GM18907 (cell line): ENCODE measurements around the gene CTCFL.

Experiments
- ATAC-seq: cut with Tn5 transposase; IDR thresholded peaks from one replicate; pipeline ENCODE4 v1.9.1; 2021; ENCODE audit warnings: mild to moderate bottlenecking, moderate library complexity; ENCODE audit not compliant: unreplicated experiment

The CTCFL gene

GRCh38 chr20:57537822-57538221, 12.9 kb upstream of the CTCFL start:
- ATAC-seq: no peak

GRCh38 chr20:57536771-57537724, 12.1 kb upstream of the CTCFL start:
- no peak for ATAC-seq

- ATAC-seq: no peak
Observed at GRCh38 chr20:57536120-57536708, 11.3 kb upstream of the CTCFL start.

- ATAC-seq: no peak
Observed at GRCh38 chr20:57535297-57535696, 10.4 kb upstream of the CTCFL start.

- ATAC-seq: no peak
Observed at GRCh38 chr20:57532104-57532503, 7.2 kb upstream of the CTCFL start.

- no peak for ATAC-seq
Observed at GRCh38 chr20:57530327-57530981, 5.5 kb upstream of the CTCFL start.

GRCh38 chr20:57529810-57530209, 4.9 kb upstream of the CTCFL start:
- ATAC-seq: no peak

DNA sequence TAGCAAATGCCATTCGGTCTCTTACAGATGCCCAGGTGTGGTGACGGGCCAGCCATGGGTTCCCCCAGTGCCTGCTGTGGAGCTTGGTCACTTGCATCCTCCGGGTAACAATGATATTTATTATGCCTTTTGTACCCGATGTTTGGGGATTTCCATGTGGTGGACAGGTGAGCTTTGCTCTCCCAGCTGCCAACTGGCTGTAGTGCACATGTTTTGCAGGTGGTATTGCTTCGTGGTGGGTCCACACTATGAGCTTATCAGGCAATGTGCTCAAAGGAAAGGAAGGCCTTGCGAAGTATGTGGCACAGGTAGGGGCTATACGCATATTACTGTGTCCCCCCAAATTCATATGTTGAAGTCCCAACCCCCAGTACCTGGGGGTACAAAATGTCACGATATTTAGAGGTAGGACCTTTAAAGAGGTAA, 4.2 kb upstream of the CTCFL start:
- ATAC-seq: no peak

DNA sequence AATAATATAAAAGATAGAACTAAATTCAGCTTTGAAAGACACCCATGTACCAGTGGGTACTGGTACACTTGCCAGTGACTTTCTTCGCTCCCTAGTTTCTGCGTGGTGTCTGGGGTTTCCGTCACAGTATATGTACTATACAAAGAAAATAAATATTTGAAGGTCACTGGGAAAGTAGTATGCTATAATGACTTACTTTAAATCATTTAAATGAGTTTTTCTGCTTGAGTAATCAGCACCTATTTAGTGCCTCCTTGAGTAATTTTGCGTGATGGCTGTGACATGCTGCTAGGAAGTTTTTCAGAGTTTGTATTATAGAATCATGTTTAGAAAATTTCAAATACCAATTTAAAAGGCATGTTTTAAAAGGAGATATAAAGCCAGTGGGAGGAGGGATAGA, 3.2 kb upstream of the CTCFL start:
- ATAC-seq: no peak

DNA sequence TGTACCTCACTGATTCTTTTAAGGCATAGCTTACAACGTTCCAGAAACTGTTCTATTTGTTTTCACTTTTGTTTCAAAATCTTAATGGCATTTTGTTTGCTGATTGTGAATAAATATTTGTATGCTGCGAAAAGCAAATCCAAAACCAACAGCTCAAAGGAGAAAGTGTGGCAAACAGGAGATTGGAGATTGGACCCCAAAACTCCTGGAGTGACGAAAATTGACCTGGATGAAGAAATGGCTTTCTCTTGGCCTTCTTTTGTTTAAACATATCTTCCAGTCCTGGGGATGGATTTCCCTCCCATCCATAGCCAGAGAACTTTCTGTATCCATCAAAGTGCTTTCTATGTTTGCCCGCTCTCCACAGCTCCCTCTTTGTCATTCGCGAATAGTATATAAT, 2.8 kb upstream of the CTCFL start:
- no peak for ATAC-seq

DNA sequence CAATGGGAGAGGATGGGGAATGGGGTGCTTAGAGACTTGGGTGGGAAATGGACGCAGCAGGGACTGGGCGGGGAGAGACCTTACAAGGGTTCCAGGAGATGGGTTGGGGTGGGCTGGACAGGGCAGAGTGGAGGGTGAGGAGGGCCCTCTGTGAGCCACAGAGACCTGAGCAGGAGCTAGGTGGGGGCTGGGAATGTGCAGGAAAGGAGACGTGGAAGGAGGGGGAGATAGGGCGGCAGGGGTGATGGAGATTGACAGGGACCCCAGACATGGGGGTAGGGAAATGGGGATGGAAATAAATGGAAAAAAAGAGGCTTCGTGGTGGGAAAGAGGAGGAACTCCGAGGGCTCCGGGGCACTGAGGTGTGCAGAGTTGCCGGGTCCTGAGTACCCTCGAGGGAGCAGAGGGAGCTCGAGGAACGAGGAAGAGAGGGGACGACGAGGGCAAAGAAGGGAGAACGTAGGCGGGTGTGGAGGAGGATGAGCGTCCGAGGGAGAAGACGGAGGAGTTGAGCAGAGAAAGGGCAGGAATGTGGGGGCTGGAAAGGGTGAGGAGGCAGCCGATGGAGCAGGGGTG, 2.0 kb upstream of the CTCFL start:
- ATAC-seq: no peak

DNA sequence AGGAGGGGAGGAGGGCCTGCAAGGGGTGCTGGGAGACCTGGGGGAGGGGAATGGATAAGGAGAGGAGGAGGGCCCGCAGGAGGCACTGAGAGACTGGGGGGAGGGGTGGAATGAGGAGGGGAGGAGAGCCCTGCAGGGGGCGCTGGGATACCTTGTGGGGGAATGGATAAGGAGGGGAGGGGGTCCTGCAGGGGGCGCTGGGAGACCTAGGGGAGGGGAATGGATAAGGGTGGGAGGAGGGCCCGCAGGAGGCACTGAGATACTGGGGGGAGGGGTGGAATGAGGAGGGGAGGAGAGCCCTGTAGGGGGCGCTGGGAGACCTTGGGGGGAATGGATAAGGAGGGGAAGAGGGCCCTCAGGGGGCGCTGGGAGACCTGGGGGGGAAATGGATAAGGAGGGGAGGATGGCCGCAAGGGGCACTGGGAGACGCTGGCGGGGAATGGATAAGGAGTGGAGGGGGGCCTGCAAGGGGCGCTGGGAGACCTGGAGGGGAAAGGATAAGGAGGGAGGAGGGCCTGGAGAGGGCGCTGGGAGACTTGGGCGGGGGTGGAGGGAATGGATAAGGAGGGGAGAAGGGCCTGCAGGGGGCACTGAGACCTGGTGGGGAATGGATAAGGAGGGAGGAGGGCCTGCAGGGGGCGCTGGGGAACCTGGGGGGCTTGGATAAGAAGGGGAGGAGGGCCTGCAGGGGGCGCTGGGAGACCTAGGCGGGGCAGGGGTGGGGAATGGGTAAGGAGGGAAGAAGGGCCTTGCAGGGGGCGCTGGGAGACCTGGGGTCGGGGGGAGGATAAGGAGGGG, 1.3 kb upstream of the CTCFL start:
- ATAC-seq: no peak

- no peak for ATAC-seq
Observed at GRCh38 chr20:57525328-57526086, 567 bp upstream of the CTCFL start.

DNA sequence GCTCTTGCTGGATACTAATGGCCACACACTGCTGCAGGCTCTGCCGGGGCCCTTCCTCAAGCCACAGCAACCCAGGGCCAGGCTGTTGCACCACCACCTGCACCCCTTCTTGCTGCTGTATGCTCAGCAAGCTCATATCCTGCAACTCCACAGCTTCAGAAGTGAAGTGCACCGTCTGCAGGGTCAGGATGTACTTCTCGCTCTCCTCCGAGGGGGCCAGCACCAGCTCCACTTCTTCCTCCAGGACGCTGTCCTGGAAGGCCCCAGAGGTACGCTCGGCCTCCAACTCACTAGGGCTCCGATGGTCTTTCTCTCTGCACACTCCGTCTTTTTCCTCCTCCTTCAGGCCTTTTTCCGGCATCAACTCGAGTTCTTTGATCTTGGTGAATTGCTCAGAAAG, 1.2 kb downstream of the CTCFL start:
- no peak for ATAC-seq

- no peak for ATAC-seq
Observed at GRCh38 chr20:57522380-57523140, 2.4 kb downstream of the CTCFL start.

GRCh38 chr20:57517904-57518303, 7.0 kb downstream of the CTCFL start:
- ATAC-seq: no peak

GRCh38 chr20:57514273-57514751, 10.6 kb downstream of the CTCFL start:
- no peak for ATAC-seq

- ATAC-seq: no peak
Observed at GRCh38 chr20:57513199-57513598, 11.7 kb downstream of the CTCFL start.

DNA sequence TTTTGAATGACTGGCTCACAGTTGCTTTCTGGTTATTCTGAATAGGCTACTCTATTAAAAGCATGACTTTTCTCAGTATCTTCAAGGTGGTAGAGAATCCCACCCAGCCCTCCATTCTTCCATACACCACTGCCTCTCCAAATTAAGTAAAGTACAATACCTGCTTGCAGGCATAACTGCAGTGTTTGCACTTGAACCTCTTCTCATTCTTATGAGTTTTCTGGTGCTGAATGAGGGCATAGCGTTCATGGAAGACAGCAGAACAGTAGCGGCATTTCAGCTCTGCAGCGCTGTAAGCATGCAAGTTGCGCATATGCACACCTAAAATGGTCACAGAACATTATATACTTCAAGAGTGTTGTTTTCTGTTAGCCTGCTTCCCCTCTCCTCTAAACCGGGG, 12.5 kb downstream of the CTCFL start:
- ATAC-seq: no peak
